CD8-positive, alpha-beta memory T cell (primary cell): ENCODE results near the gene MATN1. TPM values are rescaled to one million over a fixed set of nuclear protein-coding genes. Genes with fewer than 3 reads are reported as not detected.

Experiments
- CTCF ChIA-PET: fragments of 350-600 bp; sonication (Branson Sonifier 250); formaldehyde crosslinking; loops from one replicate; lab custom pipeline; 2021; ENCODE audit warnings: antibody characterized with exemption; lab: Charles Lee
- POLR2A ChIA-PET: fragments of 350-600 bp; sonication (Branson Sonifier 250); formaldehyde crosslinking; loops from one replicate; lab custom pipeline; 2021; ENCODE audit warnings: antibody characterized with exemption; lab: Charles Lee
- DNase-seq, 5 donors: peaks; one replicate each; pipeline versions ENCODE4 v3.0.0 to v3.0.0-alpha.2; 2020 to 2022; ENCODE audit warnings: mixed read lengths in 1 of 5
- H3K27ac ChIP-seq: one replicate; pipeline ENCODE4 v1.7.0; 2013; ENCODE audit warnings: low read depth, mild to moderate bottlenecking, low read length, moderate library complexity
- H3K27me3 ChIP-seq: 2 replicates; pipeline ENCODE4 v1.7.0; 2013; ENCODE audit warnings: low read length, mild to moderate bottlenecking; ENCODE audit not compliant: insufficient read depth, poor library complexity, severe bottlenecking
- H3K36me3 ChIP-seq: 2 replicates; pipeline ENCODE4 v1.7.0; 2013; ENCODE audit warnings: mild to moderate bottlenecking, low read length, moderate library complexity; ENCODE audit not compliant: insufficient read depth
- H3K4me1 ChIP-seq: 2 replicates; pipeline ENCODE4 v1.7.0; 2013; ENCODE audit warnings: mild to moderate bottlenecking, low read length, moderate library complexity; ENCODE audit not compliant: insufficient read depth
- H3K4me3 ChIP-seq: 2 replicates; pipeline ENCODE4 v1.7.0; 2013; ENCODE audit warnings: mild to moderate bottlenecking, low read length
- H3K9me3 ChIP-seq: 2 replicates; pipeline ENCODE4 v1.7.0; 2013; ENCODE audit warnings: mild to moderate bottlenecking, low read length
- H3K27ac Mint-ChIP-seq, 8 donors: one replicate each; pipeline ENCODE4 v1.8.0; 2020 to 2021; ENCODE audit warnings: mixed read lengths in 8 of 8, mild to moderate bottlenecking in 6 of 8, inconsistent platforms in 3 of 8, moderate library complexity in 3 of 8
- H3K27me3 Mint-ChIP-seq, 2 donors: one replicate each; pipeline ENCODE4 v1.8.0; 2020 to 2021; ENCODE audit warnings: mixed read lengths in 2 of 2, mild to moderate bottlenecking in 1 of 2, moderate library complexity in 1 of 2
- H3K36me3 Mint-ChIP-seq, 3 donors: one replicate each; pipeline ENCODE4 v1.8.0; 2020 to 2021; ENCODE audit warnings: mixed read lengths in 3 of 3, inconsistent platforms in 1 of 3, mild to moderate bottlenecking in 1 of 3
- H3K4me1 Mint-ChIP-seq, 3 donors: one replicate each; pipeline ENCODE4 v1.8.0; 2020 to 2021; ENCODE audit warnings: mixed read lengths in 3 of 3, inconsistent platforms in 1 of 3, mild to moderate bottlenecking in 1 of 3
- H3K4me3 Mint-ChIP-seq, 7 donors: one replicate each; pipeline ENCODE4 v1.8.0; 2020 to 2021; ENCODE audit warnings: mixed read lengths in 7 of 7, mild to moderate bottlenecking in 6 of 7, moderate library complexity in 4 of 7, inconsistent platforms in 2 of 7
- H3K9me3 Mint-ChIP-seq, 5 donors: one replicate each; pipeline ENCODE4 v1.8.0; 2020 to 2022; ENCODE audit warnings: mixed read lengths in 5 of 5, mild to moderate bottlenecking in 3 of 5, moderate library complexity in 2 of 5, inconsistent platforms in 1 of 5
- polyA plus RNA-seq: library from polyadenylated mRNA; unstranded; fragments of 300-500 nt; fragmentation: Illumina TruSeq; gene quantifications from one replicate; pipeline ENCODE4 v1.2.3, GENCODE V29; 2021
- total RNA-seq, 2 experiments: library from RNA; stranded (reverse); gene quantifications; one replicate each; pipeline ENCODE4 v1.2.3, GENCODE V29; 2021

Gene MATN1
- total and polyA plus RNA-seq, 3 experiments from 2014 or later: 0.59 to 0.91 TPM; not detected in 1

DNA sequence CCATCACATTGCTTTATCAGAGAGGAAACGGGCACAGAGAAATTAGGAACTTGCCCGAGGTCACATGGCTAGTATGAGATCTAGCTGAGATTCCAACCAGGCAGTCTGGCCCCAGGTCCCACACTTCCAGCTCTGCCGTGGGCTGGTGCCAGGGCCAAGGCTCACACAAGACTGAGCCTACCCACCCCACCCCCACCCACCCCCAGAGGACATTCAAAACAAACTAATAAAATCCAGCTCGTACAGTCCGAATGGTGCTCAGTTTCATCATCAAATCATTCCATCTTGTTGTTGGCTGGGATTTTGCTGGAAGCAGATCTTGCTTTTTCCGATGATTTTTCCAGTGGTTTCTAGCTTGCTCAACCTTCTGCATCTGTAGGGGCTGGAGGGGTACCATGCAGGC is 27.9 kb downstream of the MATN1 start:
- Histone ChIP-seq H3K36me3 (no peaks in the 10 kb centered on the region), H3K9me3 (no peaks in the 10 kb centered on the region), H3K27me3 (no peaks in the 10 kb centered on the region), H3K27ac (no peak overlapping the region), H3K4me1 (no peaks in the 10 kb centered on the region), H3K4me3 (no peak overlapping the region)
- DNase-seq: no peak
- Mint-ChIP-seq H3K4me3 (no peak overlapping the region), H3K36me3 (no peaks in the 10 kb centered on the region), H3K27ac (no peak overlapping the region), H3K27me3 (peaks cover 7 to 10% of the 10 kb centered on the region in 2 donors), H3K4me1 (no peaks in the 10 kb centered on the region), H3K9me3 (peaks cover 0 to 2% (median 0%) of the 10 kb centered on the region in 5 donors)
- ChIA-PET POLR2A (no interaction called here), CTCF (no interaction called here)

DNA sequence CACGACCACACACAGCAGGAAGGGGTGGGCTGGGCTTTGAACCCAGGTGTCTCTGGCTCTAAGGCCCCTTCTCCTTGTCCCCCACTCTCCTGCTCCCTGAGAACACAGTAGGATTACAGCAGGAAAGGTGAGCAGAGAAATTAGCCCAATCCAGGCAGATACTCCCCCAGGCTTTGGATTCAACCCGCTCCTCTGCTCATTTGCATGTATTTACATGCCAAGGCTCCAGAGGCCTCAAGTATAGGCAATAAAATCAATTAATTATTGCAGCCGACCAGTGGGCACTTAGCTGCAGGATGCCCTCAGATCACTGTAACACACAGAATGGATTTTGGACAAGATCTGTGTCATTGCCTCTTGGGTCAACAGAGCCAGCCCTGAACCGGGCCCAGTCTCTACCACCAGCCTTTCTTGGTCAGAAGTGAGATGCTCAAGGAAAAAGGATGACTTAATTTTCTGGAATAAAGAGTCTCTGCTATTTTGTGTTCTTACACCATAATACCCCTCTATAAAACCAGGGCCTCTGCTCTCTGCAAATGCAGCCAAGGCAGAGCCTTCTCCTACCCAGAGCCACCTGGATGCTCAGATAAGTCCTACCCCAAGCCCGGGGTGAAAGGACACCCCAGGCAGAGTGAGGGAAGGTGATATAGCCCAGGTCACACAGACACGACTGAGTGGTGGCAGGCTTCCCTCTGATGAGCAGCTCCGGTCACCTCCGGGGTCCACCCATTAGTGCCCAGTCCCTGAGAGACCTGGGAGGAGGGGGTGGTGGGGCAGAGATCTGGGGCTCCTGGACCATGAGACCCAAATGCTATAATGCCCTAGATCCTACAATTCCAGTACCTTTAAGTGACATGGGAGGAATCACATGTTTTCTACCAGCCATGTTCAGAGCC is 28.9 kb downstream of the MATN1 start:
- ChIA-PET POLR2A (no interaction called here), CTCF (no interaction called here)
- H3K27me3 ChIP-seq: no peaks in the 10 kb centered on the region
- Mint-ChIP-seq H3K9me3 (peaks cover 0 to 2% (median 0%) of the 10 kb centered on the region in 5 donors), H3K4me3 (peak overlapping the region in 1 of 7 donors; percentile 34), H3K27me3 (peaks cover 7 to 10% of the 10 kb centered on the region in 2 donors), H3K27ac (no peak overlapping the region), H3K36me3 (no peaks in the 10 kb centered on the region), H3K4me1 (no peaks in the 10 kb centered on the region)
- H3K27ac ChIP-seq: no peak overlapping the region
- no peak for DNase-seq
- H3K4me1 ChIP-seq: no peaks in the 10 kb centered on the region
- no peak overlapping the region for H3K4me3 ChIP-seq
- no peaks in the 10 kb centered on the region for H3K9me3 ChIP-seq
- no peaks in the 10 kb centered on the region for H3K36me3 ChIP-seq

DNA sequence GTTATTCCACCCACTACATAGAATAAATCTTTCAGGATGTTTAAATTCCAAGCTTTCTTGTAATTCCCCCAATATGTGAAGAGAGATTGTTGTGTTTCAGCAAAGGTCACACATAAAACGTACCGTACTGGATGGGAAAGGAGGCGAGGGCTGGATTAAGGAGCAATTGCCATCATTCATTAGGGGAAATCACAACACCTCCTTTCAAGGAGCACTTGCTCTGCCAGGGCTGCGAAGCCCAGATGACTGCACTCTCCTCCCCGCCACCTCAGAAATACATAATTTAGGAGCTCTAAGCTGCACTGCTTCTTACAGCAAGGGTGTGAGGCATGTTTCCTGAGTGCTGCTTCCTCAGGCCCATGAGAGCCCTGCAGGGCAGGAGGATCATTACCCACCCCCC is 29.6 kb downstream of the MATN1 start:
- no peaks in the 10 kb centered on the region for H3K4me1 Mint-ChIP-seq
- Histone ChIP-seq H3K4me1 (no peaks in the 10 kb centered on the region), H3K27me3 (no peaks in the 10 kb centered on the region), H3K9me3 (no peaks in the 10 kb centered on the region), H3K36me3 (no peaks in the 10 kb centered on the region), H3K4me3 (no peak overlapping the region), H3K27ac (no peak overlapping the region)
- DNase-seq: no peak
- ChIA-PET CTCF (no interaction called here), POLR2A (no interaction called here)
- no peak overlapping the region for H3K4me3 Mint-ChIP-seq
- H3K27me3 Mint-ChIP-seq: peaks cover 7 to 13% of the 10 kb centered on the region in 2 donors
- H3K27ac Mint-ChIP-seq: no peak overlapping the region
- H3K9me3 Mint-ChIP-seq: peaks cover 0 to 2% (median 0%) of the 10 kb centered on the region in 5 donors
- no peaks in the 10 kb centered on the region for H3K36me3 Mint-ChIP-seq

DNA sequence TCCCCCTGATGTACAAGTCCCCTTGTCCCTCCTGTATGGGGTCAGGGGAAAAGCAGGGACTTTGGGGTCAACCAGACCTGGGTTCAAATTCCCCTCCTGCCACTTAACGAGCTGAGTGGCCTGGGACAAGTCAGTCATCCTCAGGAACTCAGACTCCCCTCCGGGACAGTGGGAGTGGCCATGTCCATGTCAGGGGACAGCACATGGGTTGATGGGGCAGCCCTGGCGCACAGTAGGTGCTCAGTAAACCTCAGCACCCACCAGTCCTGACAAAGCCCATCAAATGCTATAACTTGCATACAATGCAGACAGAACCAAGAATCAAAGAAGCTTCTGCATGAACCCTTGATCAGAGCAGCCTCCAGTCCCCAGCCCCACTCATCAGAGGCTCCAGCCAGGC is 30.0 kb downstream of the MATN1 start:
- Mint-ChIP-seq H3K27ac (peak overlapping the region in 1 of 8 donors; percentile 56), H3K4me3 (no peak overlapping the region), H3K9me3 (peaks cover 0 to 2% (median 0%) of the 10 kb centered on the region in 5 donors), H3K36me3 (no peaks in the 10 kb centered on the region), H3K4me1 (no peaks in the 10 kb centered on the region), H3K27me3 (peaks cover 7 to 15% of the 10 kb centered on the region in 2 donors)
- DNase-seq: no peak
- ChIA-PET POLR2A (no interaction called here), CTCF (no interaction called here)
- no peaks in the 10 kb centered on the region for H3K36me3 ChIP-seq
- H3K4me1 ChIP-seq: no peaks in the 10 kb centered on the region
- H3K27me3 ChIP-seq: no peaks in the 10 kb centered on the region
- H3K9me3 ChIP-seq: no peaks in the 10 kb centered on the region
- H3K4me3 ChIP-seq: no peak overlapping the region
- H3K27ac ChIP-seq: no peak overlapping the region

DNA sequence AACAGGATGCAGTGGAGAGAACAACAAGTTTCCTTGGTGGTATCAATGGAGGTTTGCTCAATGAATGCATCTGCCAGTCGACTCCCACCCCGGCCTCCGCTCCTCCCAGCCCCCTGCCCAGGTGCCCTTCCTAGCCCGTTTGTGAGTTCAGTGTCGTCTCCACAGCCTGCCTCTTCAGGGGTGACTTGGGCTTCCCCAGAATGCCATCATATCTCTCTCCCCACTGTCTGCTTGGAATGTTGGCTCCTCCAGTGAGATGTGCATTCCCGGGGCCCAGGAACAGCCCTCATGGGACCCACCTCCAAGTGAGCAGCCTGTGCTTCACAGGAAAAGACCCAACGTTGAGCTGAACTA is 30.5 kb downstream of the MATN1 start:
- peaks cover 0 to 2% (median 0%) of the 10 kb centered on the region in 5 donors for H3K9me3 Mint-ChIP-seq
- H3K27ac Mint-ChIP-seq: no peak overlapping the region
- no peak overlapping the region for H3K4me3 ChIP-seq
- peaks cover 7 to 16% of the 10 kb centered on the region in 2 donors for H3K27me3 Mint-ChIP-seq
- no peaks in the 10 kb centered on the region for H3K27me3 ChIP-seq
- no peaks in the 10 kb centered on the region for H3K4me1 Mint-ChIP-seq
- H3K4me1 ChIP-seq: no peaks in the 10 kb centered on the region
- ChIA-PET CTCF (interaction anchor here (1.1 kb wide), 1 partner anchor 109 kb away, joined by 3 read pairs; no protein-coding TSS in a partner anchor), POLR2A (no interaction called here)
- H3K36me3 Mint-ChIP-seq: no peaks in the 10 kb centered on the region
- DNase-seq: no peak
- H3K36me3 ChIP-seq: no peaks in the 10 kb centered on the region
- no peaks in the 10 kb centered on the region for H3K9me3 ChIP-seq
- no peak overlapping the region for H3K27ac ChIP-seq
- H3K4me3 Mint-ChIP-seq: no peak overlapping the region

DNA sequence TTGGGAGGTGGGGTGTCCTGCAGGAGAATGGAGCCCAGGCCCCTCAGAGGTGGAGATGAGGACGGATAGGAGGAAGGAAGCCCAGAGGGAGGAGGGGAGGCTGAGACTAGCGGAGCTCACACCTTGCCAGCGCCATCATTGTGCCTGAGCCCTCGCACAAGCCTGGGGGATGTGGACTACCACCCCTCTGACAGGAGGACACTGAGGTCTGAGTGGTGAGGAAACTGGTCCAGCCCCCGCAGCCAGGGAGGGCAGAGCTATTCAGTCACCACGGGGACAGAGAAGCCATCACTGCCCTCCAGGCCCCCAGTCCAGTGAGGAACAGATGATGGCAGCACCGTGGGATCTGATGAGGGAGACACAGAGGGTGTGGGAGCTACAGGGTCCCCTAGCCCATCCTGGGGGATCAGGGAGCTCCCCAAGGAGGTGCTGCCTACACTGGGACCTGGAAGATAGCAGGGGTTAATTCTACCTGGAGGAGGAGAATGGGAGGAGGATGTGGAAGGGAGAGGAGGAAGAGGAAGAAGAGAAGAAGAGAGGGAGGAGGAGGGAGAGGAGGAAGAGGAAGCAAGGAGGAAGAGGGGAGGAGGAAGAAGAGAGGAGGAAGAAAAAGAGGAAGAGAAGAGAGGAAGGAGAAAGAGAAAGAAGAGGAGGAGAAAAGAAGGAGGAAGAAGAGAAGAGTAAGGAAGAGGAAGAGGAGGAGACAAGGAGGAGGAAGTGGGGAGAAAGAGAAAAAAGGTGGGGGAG is 31.0 kb downstream of the MATN1 start:
- H3K36me3 ChIP-seq: no peaks in the 10 kb centered on the region
- no peaks in the 10 kb centered on the region for H3K27me3 ChIP-seq
- H3K4me3 ChIP-seq: no peak overlapping the region
- ChIA-PET CTCF (interaction anchor here (1.1 kb wide), 1 partner anchor 109 kb away, joined by 3 read pairs; no protein-coding TSS in a partner anchor), POLR2A (no interaction called here)
- H3K27me3 Mint-ChIP-seq: peaks cover 9 to 21% of the 10 kb centered on the region in 2 donors
- H3K27ac Mint-ChIP-seq: peak overlapping the region in 1 of 8 donors; percentile 24
- no peak for DNase-seq
- H3K9me3 Mint-ChIP-seq: peaks cover 0 to 2% (median 0%) of the 10 kb centered on the region in 5 donors
- H3K4me1 Mint-ChIP-seq: no peaks in the 10 kb centered on the region
- H3K4me3 Mint-ChIP-seq: peak overlapping the region in 1 of 7 donors; percentile 60
- H3K9me3 ChIP-seq: no peaks in the 10 kb centered on the region
- no peaks in the 10 kb centered on the region for H3K4me1 ChIP-seq
- no peaks in the 10 kb centered on the region for H3K36me3 Mint-ChIP-seq
- no peak overlapping the region for H3K27ac ChIP-seq

DNA sequence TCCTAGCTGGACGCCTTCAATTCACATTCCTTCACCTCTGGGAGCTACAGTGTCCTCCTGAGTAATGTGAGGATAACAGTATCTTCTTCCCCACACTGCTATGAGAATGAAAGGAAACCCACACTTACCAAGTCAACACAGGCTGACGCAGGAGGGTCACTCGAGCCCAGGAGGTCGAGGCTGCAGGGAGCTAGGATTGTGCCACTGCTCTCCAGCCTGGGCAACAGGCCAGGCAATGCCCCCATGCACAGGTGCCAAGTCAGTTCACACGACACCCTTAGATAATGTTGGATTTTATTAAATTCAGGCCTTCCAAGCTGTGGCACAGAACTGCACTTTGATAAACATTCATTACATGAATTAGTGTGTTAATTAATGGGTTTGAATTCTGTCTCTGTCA is 31.9 kb downstream of the MATN1 start:
- Mint-ChIP-seq H3K4me1 (no peaks in the 10 kb centered on the region), H3K27ac (no peak overlapping the region), H3K4me3 (no peak overlapping the region), H3K9me3 (peaks cover 0 to 2% (median 0%) of the 10 kb centered on the region in 5 donors), H3K27me3 (peaks cover 11 to 30% of the 10 kb centered on the region in 2 donors), H3K36me3 (no peaks in the 10 kb centered on the region)
- Histone ChIP-seq H3K27me3 (peaks cover under 1% of the 10 kb centered on the region), H3K27ac (no peak overlapping the region), H3K4me3 (no peak overlapping the region), H3K36me3 (no peaks in the 10 kb centered on the region), H3K4me1 (no peaks in the 10 kb centered on the region), H3K9me3 (no peaks in the 10 kb centered on the region)
- CTCF ChIA-PET: no interaction called here
- no peak for DNase-seq
- POLR2A ChIA-PET: no interaction called here
